GM12878 (cell line): ENCODE results near the gene NFYC.

Experiments
- CTCF ChIP-seq, 3 experiments: IDR thresholded peaks in 2 of 3; conservative IDR thresholded peaks in 1 of 3; 2 replicates each; pipeline ENCODE4 v1.5.1; 2011; ENCODE audit warnings: low read depth in 3 of 3, low read length in 3 of 3, mild to moderate bottlenecking in 3 of 3, control low read depth in 2 of 3, moderate library complexity in 2 of 3, inconsistent platforms in 1 of 3, mixed read lengths in 1 of 3; ENCODE audit not compliant: control insufficient read depth in 2 of 3, insufficient read depth in 1 of 3; ENCODE audit errors: extremely low read depth in 1 of 3
- MLLT1 ChIP-seq: fragments of 450-650 bp; IDR thresholded peaks from 2 replicates; pipeline ENCODE4 v1.6.1; 2016; ENCODE audit warnings: mild to moderate bottlenecking
- MTA2 ChIP-seq: fragments of 450-650 bp; IDR thresholded peaks from 2 replicates; pipeline ENCODE4 v1.6.1; 2016; ENCODE audit warnings: low read depth, mild to moderate bottlenecking, moderate library complexity
- NFYA ChIP-seq: IDR thresholded peaks from 2 replicates; pipeline ENCODE4 v1.6.1; 2011; ENCODE audit warnings: low read depth, mild to moderate bottlenecking, low read length, improper control_type of control experiment, borderline replicate concordance
- NFYB ChIP-seq: IDR thresholded peaks from 2 replicates; pipeline ENCODE4 v1.6.1; 2011; ENCODE audit warnings: low read depth, mild to moderate bottlenecking, low read length, improper control_type of control experiment, moderate library complexity; ENCODE audit not compliant: insufficient read depth
- NR2C2 ChIP-seq: IDR thresholded peaks from 2 replicates; pipeline ENCODE4 v1.6.1; 2011; ENCODE audit warnings: borderline replicate concordance, low read depth; ENCODE audit not compliant: control insufficient read depth, insufficient read length
- PKNOX1 ChIP-seq: fragments of 450-650 bp; IDR thresholded peaks from 2 replicates; pipeline ENCODE4 v1.6.1; 2016; ENCODE audit warnings: mild to moderate bottlenecking
- POLR2A ChIP-seq: IDR thresholded peaks from 2 replicates; pipeline ENCODE4 v1.6.1; 2011; ENCODE audit warnings: low read depth, mild to moderate bottlenecking, low read length
- POLR2AphosphoS5 ChIP-seq: IDR thresholded peaks from 2 replicates; pipeline ENCODE4 v1.6.1; 2011; ENCODE audit warnings: mild to moderate bottlenecking, low read length, inconsistent platforms
- RAD21 ChIP-seq: IDR thresholded peaks from 2 replicates; pipeline ENCODE4 v1.6.1; 2011; ENCODE audit warnings: mild to moderate bottlenecking, low read depth, low read length, moderate library complexity; ENCODE audit not compliant: insufficient read depth
- RCOR1 ChIP-seq: conservative IDR thresholded peaks from 2 replicates; pipeline ENCODE4 v1.6.1; 2012; ENCODE audit warnings: low read depth, low read length, improper control_type of control experiment
- REST ChIP-seq: IDR thresholded peaks from 2 replicates; pipeline ENCODE4 v1.6.1; 2012; ENCODE audit warnings: mild to moderate bottlenecking, low read depth, low read length
- TF ChIP-seq, protein P1 (sequence below): IDR thresholded peaks from 2 replicates; pipeline ENCODE4 v1.6.1; 2011; ENCODE audit warnings: low read depth, low read length, improper control_type of control experiment, borderline replicate concordance

DNA sequence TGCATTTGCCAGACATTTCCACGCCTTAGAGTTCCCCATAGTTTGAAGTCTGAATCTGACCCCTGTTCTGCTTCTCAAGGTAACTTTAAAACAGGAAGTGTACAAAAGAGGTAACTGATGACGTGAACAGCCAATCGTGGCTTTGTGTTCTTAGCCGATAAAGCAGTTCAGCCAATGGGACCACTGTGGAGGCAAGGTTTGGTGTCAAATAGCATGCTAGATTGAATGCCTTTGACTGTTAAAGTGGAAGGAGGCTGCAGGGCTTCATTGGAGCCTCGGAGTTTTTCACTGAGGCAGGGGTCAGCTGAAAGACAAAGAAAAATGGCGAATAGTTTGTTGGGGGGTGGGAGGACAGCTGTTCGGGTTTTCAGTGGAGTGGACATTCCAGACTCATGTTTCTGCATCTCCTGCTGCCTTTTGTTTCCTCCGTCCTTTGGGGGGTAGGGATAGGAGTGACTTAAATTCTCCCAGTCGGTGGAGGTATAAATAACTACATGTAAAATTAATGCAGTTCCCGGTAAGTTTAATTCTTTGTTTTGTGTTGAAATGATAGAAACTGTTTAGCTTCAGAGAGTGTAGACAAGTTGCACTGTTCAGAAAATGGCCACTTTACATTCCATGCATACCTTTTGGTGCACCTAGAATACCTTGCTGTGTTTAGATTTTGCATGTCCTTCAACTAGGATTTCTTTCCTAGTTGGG lies 17.7 kb downstream of the NFYC start:
- no peak for TF ChIP-seq CTCF (IDR thresholded peaks at IDR 0.05 in 2 of 3, conservative IDR thresholded peaks at IDR 0.05 in 1 of 3; ENCODE audit: control insufficient read depth in 2 of 3, extremely low read depth in 1 of 3, insufficient read depth in 1 of 3, low read depth in 3 of 3, low read length in 3 of 3)
- TF ChIP-seq REST = no peak
- TF ChIP-seq, protein P1, sequence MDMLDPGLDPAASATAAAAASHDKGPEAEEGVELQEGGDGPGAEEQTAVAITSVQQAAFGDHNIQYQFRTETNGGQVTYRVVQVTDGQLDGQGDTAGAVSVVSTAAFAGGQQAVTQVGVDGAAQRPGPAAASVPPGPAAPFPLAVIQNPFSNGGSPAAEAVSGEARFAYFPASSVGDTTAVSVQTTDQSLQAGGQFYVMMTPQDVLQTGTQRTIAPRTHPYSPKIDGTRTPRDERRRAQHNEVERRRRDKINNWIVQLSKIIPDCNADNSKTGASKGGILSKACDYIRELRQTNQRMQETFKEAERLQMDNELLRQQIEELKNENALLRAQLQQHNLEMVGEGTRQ = no peak
- no peak for TF ChIP-seq MTA2
- TF ChIP-seq NFYB = peak; percentile 100
- TF ChIP-seq PKNOX1 = peak; percentile 97
- no peak for TF ChIP-seq RCOR1
- TF ChIP-seq NR2C2 = no peak
- TF ChIP-seq POLR2A = peak; percentile 68
- TF ChIP-seq RAD21 = no peak
- peak; percentile 62; the same call in 1 of the 2 replicates for TF ChIP-seq POLR2AphosphoS5
- peak; percentile 82 for TF ChIP-seq NFYA
- TF ChIP-seq MLLT1 = no peak
